ENCODE results near the gene HDAC11. TPM values are rescaled to one million over a fixed set of nuclear protein-coding genes. Genes with fewer than 3 reads are reported as not detected.

Gene HDAC11, protein sequence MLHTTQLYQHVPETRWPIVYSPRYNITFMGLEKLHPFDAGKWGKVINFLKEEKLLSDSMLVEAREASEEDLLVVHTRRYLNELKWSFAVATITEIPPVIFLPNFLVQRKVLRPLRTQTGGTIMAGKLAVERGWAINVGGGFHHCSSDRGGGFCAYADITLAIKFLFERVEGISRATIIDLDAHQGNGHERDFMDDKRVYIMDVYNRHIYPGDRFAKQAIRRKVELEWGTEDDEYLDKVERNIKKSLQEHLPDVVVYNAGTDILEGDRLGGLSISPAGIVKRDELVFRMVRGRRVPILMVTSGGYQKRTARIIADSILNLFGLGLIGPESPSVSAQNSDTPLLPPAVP
- 6.8 to 10.3 TPM (median 8.2 TPM) in 5 replicates for total RNA-seq (2022; extraction: Qiagen RNA extraction)

DNA sequence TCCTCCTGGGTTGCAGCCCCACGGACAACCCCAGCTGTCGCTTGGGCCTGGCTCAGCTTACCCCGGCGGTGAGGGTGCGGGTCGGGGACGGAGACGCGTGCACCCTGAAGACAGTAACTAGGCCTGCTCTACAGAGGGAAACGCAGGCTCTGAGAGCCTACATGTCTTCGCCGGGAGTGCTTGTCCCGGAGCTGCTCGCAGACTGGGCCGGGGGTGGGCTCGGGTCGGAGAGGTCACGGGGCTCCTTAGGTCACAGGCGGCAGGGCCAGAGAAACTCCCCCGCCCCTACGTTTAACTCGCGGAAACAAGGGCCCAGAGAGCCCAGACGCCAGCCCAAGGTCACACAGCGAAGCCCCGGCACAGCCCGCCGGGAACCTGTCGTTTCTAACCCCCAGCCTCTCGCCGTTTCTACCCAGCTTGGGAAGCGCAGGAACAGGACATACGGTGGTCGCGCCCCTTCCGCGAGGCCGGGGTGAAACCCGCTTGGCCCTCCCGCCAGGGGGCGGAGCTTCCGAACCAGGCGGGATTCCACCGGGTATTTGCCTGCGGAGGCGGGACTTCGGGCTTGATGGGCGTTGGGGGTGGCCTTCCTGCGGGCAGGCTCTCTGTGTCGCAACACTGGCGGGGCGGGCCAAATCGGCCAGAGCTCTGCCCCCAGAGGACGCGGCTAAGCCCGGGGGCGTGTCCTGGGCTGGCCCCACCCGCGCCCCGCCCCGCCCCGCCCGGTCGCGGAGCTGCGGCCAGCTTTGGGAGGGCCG lies at the start of gene HDAC11:
HDAC11 (plus strand) TSS at position 725 of the 758 bp plus-strand sequence. CDS start 42 bp downstream, outside the sequence.

DNA sequence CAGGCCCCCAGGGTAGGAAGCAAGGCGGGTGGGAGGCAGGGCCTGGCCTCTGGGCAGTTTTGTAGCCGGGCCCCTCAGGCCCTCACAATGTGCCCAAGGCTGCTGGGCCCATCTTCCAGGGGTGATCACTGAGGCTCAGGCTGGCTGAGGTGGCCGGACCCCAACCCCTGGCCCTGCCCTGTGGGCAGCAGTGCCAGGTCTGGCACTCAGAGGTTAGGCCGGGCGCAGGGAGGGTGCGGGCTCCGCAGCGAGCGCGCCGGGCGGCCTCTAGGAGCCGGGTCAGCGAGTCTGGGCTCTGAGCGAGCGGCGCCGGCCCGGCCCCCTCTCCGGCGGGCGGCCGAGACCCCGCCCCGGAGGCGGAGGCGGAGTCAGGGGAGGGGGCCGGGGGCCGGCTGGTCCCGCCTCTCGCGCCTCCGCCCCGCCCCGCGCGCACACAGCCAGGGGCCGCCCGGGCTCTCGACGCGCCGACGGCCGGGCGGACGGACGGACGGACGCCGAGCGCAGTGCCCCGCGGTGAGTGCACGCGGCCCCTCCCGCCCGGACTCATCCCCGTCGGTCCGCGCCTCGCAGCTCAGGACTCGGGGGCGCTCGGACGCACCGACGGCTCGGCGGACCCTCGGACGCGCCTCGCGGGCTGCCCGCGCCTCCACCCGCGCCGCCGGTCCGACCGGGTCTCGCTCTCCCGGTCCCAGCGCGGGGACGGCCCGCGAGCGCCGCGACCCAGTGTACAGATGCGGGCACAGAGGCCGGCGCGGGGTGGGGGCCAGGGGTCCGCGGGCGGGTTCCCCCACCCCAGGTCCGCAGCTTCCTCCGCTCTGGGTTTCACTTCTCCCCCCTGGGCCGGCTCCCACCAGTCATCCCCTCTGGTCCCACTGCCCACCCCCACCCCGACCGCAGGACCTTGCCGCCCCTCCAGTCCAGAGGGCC lies 68.9 kb downstream of the HDAC11 start, which contains the start of gene FBLN2:
FBLN2 (plus strand) TSS at position 430 of the 927 bp plus-strand sequence. CDS start 21,231 bp downstream, outside the sequence.

Other genes starting within 250 kb of the HDAC11 start
- gene NUP210, start 60.0 kb upstream of the HDAC11 start, total RNA-seq (2022; extraction: Qiagen RNA extraction) = 34.6 to 43.9 TPM (median 37.9 TPM) in 5 replicates
- gene FBLN2, start 68.8 kb downstream of the HDAC11 start, total RNA-seq (2022; extraction: Qiagen RNA extraction) = 1.7 to 3.0 TPM (median 2.4 TPM) in 5 replicates

Data from A549 treated with AZD2906 at 1 μM for 4 hours (cell line).